Subcutaneous abdominal adipose tissue (tissue), 5 donors: ENCODE data around the gene EHMT1.

Source experiments
- H3K27ac ChIP-seq: one replicate; pipeline ENCODE4 v1.7.0; 2013; ENCODE audit warnings: low read depth, mild to moderate bottlenecking, inconsistent platforms, low read length, moderate library complexity
- H3K27me3 ChIP-seq, 5 donors: one replicate each; pipeline ENCODE4 v1.7.0; 2013; ENCODE audit warnings: low read length in 5 of 5, inconsistent platforms in 1 of 5; ENCODE audit not compliant: control insufficient read depth in 5 of 5, insufficient read depth in 4 of 5
- H3K36me3 ChIP-seq, 5 donors: one replicate each; pipeline ENCODE4 v1.7.0; 2013; ENCODE audit warnings: low read length in 5 of 5; ENCODE audit not compliant: control insufficient read depth in 5 of 5, insufficient read depth in 5 of 5
- H3K4me1 ChIP-seq, 5 donors: one replicate each; pipeline ENCODE4 v1.7.0; 2013; ENCODE audit warnings: low read length in 5 of 5, mild to moderate bottlenecking in 3 of 5, moderate library complexity in 1 of 5; ENCODE audit not compliant: control insufficient read depth in 5 of 5, insufficient read depth in 5 of 5
- H3K4me3 ChIP-seq, 5 donors: one replicate each; pipeline ENCODE4 v1.7.0; 2013; ENCODE audit warnings: low read length in 5 of 5, low read depth in 1 of 5
- H3K9ac ChIP-seq, 5 donors: one replicate each; pipeline ENCODE4 v1.7.0; 2013; ENCODE audit warnings: low read length in 5 of 5, mild to moderate bottlenecking in 4 of 5, moderate library complexity in 3 of 5
- H3K9me3 ChIP-seq, 5 donors: one replicate each; pipeline ENCODE4 v1.7.0; 2013; ENCODE audit warnings: low read length in 5 of 5; ENCODE audit not compliant: control insufficient read depth in 5 of 5
- donor health status: healthy.
- donor health status: healthy.
- donor health status: healthy.
- donor health status: healthy.
- donor health status: healthy.

The EHMT1 gene

DNA sequence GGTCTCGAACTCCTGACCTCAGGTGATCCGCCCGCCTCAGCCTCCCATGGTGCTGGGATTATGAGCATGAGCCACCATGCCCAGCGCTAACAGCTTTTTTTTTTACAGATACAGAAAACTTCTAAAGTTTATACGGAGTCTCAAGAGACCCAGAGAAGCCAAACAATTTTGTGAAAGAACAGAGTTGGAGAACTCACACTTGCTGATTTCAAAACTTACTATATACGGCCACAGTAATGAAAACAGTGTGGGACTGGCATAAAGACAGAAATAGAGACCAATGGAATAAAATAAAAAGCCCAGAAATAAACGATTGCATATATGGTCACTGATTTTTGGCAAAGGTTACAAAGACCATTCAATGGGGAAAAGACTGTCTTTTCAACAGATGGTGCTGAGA, 173.1 kb downstream of the EHMT1 start:
- Histone ChIP-seq H3K36me3 (peaks cover 9 to 90% (median 60%) of the 10 kb centered on the region in 5 donors), H3K9ac (no peak overlapping the region), H3K27me3 (no peaks in the 10 kb centered on the region), H3K4me1 (peaks cover 0 to 5% (median under 1%) of the 10 kb centered on the region in 5 donors), H3K9me3 (no peaks in the 10 kb centered on the region), H3K27ac (no peak overlapping the region), H3K4me3 (no peak overlapping the region)

GRCh38 chr9:137793196-137793841, 174.5 kb downstream of the EHMT1 start:
- H3K36me3 ChIP-seq, result peaks cover 9 to 90% (median 63%) of the 10 kb centered on the region in 5 donors
- H3K9ac ChIP-seq, result no peak overlapping the region
- no peaks in the 10 kb centered on the region for H3K9me3 ChIP-seq

GRCh38 chr9:137795156-137795666, 176.4 kb downstream of the EHMT1 start:
- Histone ChIP-seq H3K36me3 (peaks cover 9 to 92% (median 81%) of the 10 kb centered on the region in 5 donors), H3K4me1 (peaks cover 0 to 5% (median 0%) of the 10 kb centered on the region in 5 donors), H3K9me3 (no peaks in the 10 kb centered on the region), H3K4me3 (no peak overlapping the region), H3K27me3 (no peaks in the 10 kb centered on the region), H3K27ac (no peak overlapping the region), H3K9ac (no peak overlapping the region)

More at GRCh38 chr9:137793196-137793841, 174.5 kb downstream of the EHMT1 start:
- Histone ChIP-seq H3K27ac (no peak overlapping the region), H3K4me3 (no peak overlapping the region), H3K27me3 (no peaks in the 10 kb centered on the region), H3K4me1 (peaks cover 0 to 5% (median 0%) of the 10 kb centered on the region in 5 donors)

- Histone ChIP-seq H3K4me3 (no peak overlapping the region), H3K9me3 (no peaks in the 10 kb centered on the region), H3K4me1 (no peaks in the 10 kb centered on the region), H3K9ac (no peak overlapping the region), H3K36me3 (peaks cover 5 to 94% (median 86%) of the 10 kb centered on the region in 5 donors), H3K27ac (no peak overlapping the region), H3K27me3 (no peaks in the 10 kb centered on the region)
Measured at GRCh38 chr9:137797206-137798120, 178.7 kb downstream of the EHMT1 start.

DNA sequence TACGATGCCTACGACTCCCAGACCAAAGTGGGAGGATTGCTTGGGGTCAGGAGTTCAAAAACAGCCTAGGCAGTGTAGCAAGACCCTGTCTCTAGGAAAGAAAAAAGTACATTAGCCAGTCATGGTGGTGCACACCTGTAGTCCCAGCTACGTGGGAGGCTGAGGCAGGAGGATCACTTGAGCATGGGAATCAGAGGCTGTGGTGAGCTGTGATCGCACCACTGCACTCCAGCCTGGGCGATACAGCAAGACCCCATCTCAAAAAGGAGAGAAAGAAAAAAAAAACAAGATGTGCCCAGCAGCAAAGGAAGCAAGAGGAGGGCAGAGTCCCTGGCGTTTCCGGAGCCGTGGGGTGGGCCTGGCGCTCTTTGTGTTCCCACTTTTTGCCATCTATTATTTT, 179.3 kb downstream of the EHMT1 start:
- H3K27me3 ChIP-seq, result no peaks in the 10 kb centered on the region
- H3K9ac ChIP-seq, result no peak overlapping the region
- H3K27ac ChIP-seq, result no peak overlapping the region
- no peaks in the 10 kb centered on the region for H3K4me1 ChIP-seq
- no peak overlapping the region for H3K4me3 ChIP-seq
- no peaks in the 10 kb centered on the region for H3K9me3 ChIP-seq
- peaks cover 5 to 94% (median 86%) of the 10 kb centered on the region in 5 donors for H3K36me3 ChIP-seq

- no peaks in the 10 kb centered on the region for H3K9me3 ChIP-seq
- no peaks in the 10 kb centered on the region for H3K27me3 ChIP-seq
- H3K4me3 ChIP-seq, result no peak overlapping the region
- no peak overlapping the region for H3K27ac ChIP-seq
- no peak overlapping the region for H3K9ac ChIP-seq
- H3K4me1 ChIP-seq, result no peaks in the 10 kb centered on the region
- peaks cover 5 to 95% (median 90%) of the 10 kb centered on the region in 5 donors for H3K36me3 ChIP-seq
Measured at GRCh38 chr9:137798901-137799629, 180.3 kb downstream of the EHMT1 start.

DNA sequence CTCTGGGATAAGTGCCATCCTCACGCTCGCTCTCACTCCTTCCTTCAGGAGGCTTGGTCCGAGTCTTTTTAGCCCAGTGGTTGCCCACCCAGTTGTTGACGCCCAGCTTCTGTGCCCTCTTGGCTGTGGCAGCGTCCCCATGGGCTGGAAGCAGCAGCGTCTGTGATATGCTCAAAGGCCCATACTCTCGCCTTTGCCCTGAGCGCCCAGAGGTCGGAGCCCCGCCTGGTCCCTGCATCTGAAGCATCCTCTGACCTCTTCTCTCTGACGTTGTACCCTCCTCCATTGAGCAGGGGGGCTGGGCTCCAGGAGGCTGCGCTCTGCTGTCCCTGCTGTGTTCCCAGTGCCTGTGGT, 180.8 kb downstream of the EHMT1 start:
- Histone ChIP-seq H3K36me3 (peaks cover 5 to 90% (median 88%) of the 10 kb centered on the region in 5 donors), H3K27me3 (no peaks in the 10 kb centered on the region), H3K4me1 (no peaks in the 10 kb centered on the region)

GRCh38 chr9:137800196-137801022, 181.6 kb downstream of the EHMT1 start:
- Histone ChIP-seq H3K4me1 (no peaks in the 10 kb centered on the region), H3K9me3 (no peaks in the 10 kb centered on the region), H3K36me3 (peaks cover 0 to 89% (median 87%) of the 10 kb centered on the region in 5 donors)

More for the DNA sequence above, 180.8 kb downstream of the EHMT1 start:
- H3K9ac ChIP-seq, result no peak overlapping the region
- no peaks in the 10 kb centered on the region for H3K9me3 ChIP-seq
- no peak overlapping the region for H3K27ac ChIP-seq
- no peak overlapping the region for H3K4me3 ChIP-seq

DNA sequence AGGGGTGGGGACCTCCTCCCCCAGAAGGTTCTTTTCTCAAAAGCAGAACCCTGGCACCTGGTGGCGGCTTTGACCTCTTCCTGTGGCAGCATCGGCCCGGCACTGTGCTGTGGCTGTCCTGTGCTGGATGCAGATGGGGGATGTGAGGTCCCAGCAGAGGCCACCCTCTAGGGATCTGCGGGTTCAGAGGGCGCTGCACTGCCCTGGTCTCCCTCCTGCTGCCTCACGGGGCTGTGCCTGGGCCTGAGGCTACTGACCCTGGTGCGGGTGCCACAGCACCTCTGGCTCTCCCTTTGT, 182.2 kb downstream of the EHMT1 start:
- no peaks in the 10 kb centered on the region for H3K27me3 ChIP-seq
- no peak overlapping the region for H3K27ac ChIP-seq
- no peak overlapping the region for H3K4me3 ChIP-seq
- H3K9me3 ChIP-seq, result no peaks in the 10 kb centered on the region
- H3K36me3 ChIP-seq, result peaks cover 0 to 83% (median 81%) of the 10 kb centered on the region in 5 donors
- no peak overlapping the region for H3K9ac ChIP-seq
- H3K4me1 ChIP-seq, result no peaks in the 10 kb centered on the region

More at GRCh38 chr9:137800196-137801022, 181.6 kb downstream of the EHMT1 start:
- H3K9ac ChIP-seq, result no peak overlapping the region
- H3K27ac ChIP-seq, result no peak overlapping the region
- H3K4me3 ChIP-seq, result no peak overlapping the region
- no peaks in the 10 kb centered on the region for H3K27me3 ChIP-seq
